ENCODE results near the gene BRD3. TPM values are rescaled to one million over a fixed set of nuclear protein-coding genes. Genes with fewer than 3 reads are reported as not detected.

Gene BRD3
- total and polyA plus RNA-seq, 11 donors, result 10.3 to 37.3 (median 27.5) TPM

GRCh38 chr9:133998915-133999595 lies 68.8 kb downstream of the BRD3 start:
- no peak for DNase-seq
- H3K27ac ChIP-seq, result no peak overlapping the region
- intact Hi-C loops (cut with DNase I), result loop anchor here in 1 of 10 donors (10.0 kb wide), 1 partner anchor 464 kb away; the partner anchor contains the start of gene ADAMTSL2
- no peaks in the 10 kb centered on the region for H3K36me3 ChIP-seq
- H3K9me3 ChIP-seq, result no peaks in the 10 kb centered on the region
- no peak overlapping the region for H3K4me3 ChIP-seq
- no peaks in the 10 kb centered on the region for H3K27me3 ChIP-seq
- TF ChIP-seq CTCF (IDR thresholded peaks at IDR 0.05) (no peak), POLR2A (IDR thresholded peaks at IDR 0.05) (no peak)
- no peak for ATAC-seq
- 94 to 98% (median 96%) methylated on average over 1 of the region's 1 CpG for WGBS, 4 donors
- H3K4me1 ChIP-seq, result peaks cover 0 to 4% (median 3%) of the 10 kb centered on the region in 12 donors

- DNase-seq (no peak), ATAC-seq (no peak)
- no peaks in the 10 kb centered on the region for H3K36me3 ChIP-seq
- no peak for TF ChIP-seq CTCF (IDR thresholded peaks at IDR 0.05)
- no peak for TF ChIP-seq POLR2A (IDR thresholded peaks at IDR 0.05)
- intact Hi-C loops (cut with DNase I), result loop anchor here in 1 of 10 donors (10.0 kb wide), 1 partner anchor 463 kb away; the partner anchor contains the start of gene ADAMTSL2
- no peaks in the 10 kb centered on the region for H3K27me3 ChIP-seq
- WGBS, 4 donors, result 76 to 92% (median 89%) methylated on average over 2 of the region's 2 CpGs
- no peak overlapping the region for H3K27ac ChIP-seq
- peaks cover 0 to 16% (median 12%) of the 10 kb centered on the region in 12 donors for H3K4me1 ChIP-seq
- no peak overlapping the region for H3K4me3 ChIP-seq
- H3K9me3 ChIP-seq, result no peaks in the 10 kb centered on the region
These were observed 70.2 kb downstream of the BRD3 start for GRCh38 chr9:133997584-133997983.

- H3K4me1 ChIP-seq, result peaks cover 0 to 22% (median 12%) of the 10 kb centered on the region in 12 donors
- TF ChIP-seq CTCF (IDR thresholded peaks at IDR 0.05), result no peak
- TF ChIP-seq POLR2A (IDR thresholded peaks at IDR 0.05), result no peak
- ATAC-seq, result no peak
- no peak for DNase-seq
- no peaks in the 10 kb centered on the region for H3K27me3 ChIP-seq
- 58 to 62% (median 62%) methylated on average over 24 of the region's 24 CpGs for WGBS, 4 donors
- H3K4me3 ChIP-seq, result no peak overlapping the region
- intact Hi-C loops (cut with DNase I), result loop anchor here in 1 of 10 donors (10.0 kb wide), 1 partner anchor 462 kb away; the partner anchor contains the start of gene ADAMTSL2
- H3K27ac ChIP-seq, result no peak overlapping the region
- no peaks in the 10 kb centered on the region for H3K36me3 ChIP-seq
- no peaks in the 10 kb centered on the region for H3K9me3 ChIP-seq
These were observed 71.0 kb downstream of the BRD3 start for GRCh38 chr9:133996531-133997520.

All from heart left ventricle (tissue), 16 donors.